Rectal smooth muscle tissue (tissue), 1 donor: ENCODE data around the gene ORC3.

Experiments
- H3K27ac ChIP-seq: one replicate; pipeline ENCODE4 v1.7.0; 2013; ENCODE audit warnings: low read depth, low read length, inconsistent platforms
- H3K27me3 ChIP-seq: one replicate; pipeline ENCODE4 v1.7.0; 2013; ENCODE audit warnings: low read length; ENCODE audit not compliant: control insufficient read depth, insufficient read depth
- H3K36me3 ChIP-seq: one replicate; pipeline ENCODE4 v1.7.0; 2013; ENCODE audit warnings: low read length; ENCODE audit not compliant: control insufficient read depth, insufficient read depth
- H3K4me1 ChIP-seq: one replicate; pipeline ENCODE4 v1.7.0; 2013; ENCODE audit warnings: low read length; ENCODE audit not compliant: control insufficient read depth, insufficient read depth
- H3K4me3 ChIP-seq: one replicate; pipeline ENCODE4 v1.7.0; 2013; ENCODE audit warnings: low read length
- H3K9ac ChIP-seq: one replicate; pipeline ENCODE4 v1.7.0; 2013; ENCODE audit warnings: low read length

ORC3 gene

GRCh38 chr6:87572883-87573282 lies 17.1 kb upstream of the ORC3 start:
- Histone ChIP-seq H3K4me3 (no peak overlapping the region), H3K9ac (no peak overlapping the region), H3K27ac (no peak overlapping the region), H3K27me3 (no peaks in the 10 kb centered on the region), H3K4me1 (peaks cover 7% of the 10 kb centered on the region), H3K36me3 (no peaks in the 10 kb centered on the region)

GRCh38 chr6:87573307-87574024 lies 16.5 kb upstream of the ORC3 start:
- Histone ChIP-seq H3K27me3 (no peaks in the 10 kb centered on the region), H3K4me1 (peaks cover 7% of the 10 kb centered on the region), H3K36me3 (no peaks in the 10 kb centered on the region), H3K9ac (no peak overlapping the region), H3K27ac (no peak overlapping the region), H3K4me3 (no peak overlapping the region)

- Histone ChIP-seq H3K4me3 (no peak overlapping the region), H3K9ac (no peak overlapping the region)
These were observed 15.6 kb upstream of the ORC3 start for GRCh38 chr6:87574237-87574804.

GRCh38 chr6:87575423-87575822 lies 14.5 kb upstream of the ORC3 start:
- Histone ChIP-seq H3K27ac (no peak overlapping the region), H3K9ac (no peak overlapping the region), H3K36me3 (no peaks in the 10 kb centered on the region)

More at GRCh38 chr6:87574237-87574804, 15.6 kb upstream of the ORC3 start:
- Histone ChIP-seq H3K27me3 (no peaks in the 10 kb centered on the region), H3K4me1 (peaks cover 7% of the 10 kb centered on the region), H3K27ac (no peak overlapping the region), H3K36me3 (no peaks in the 10 kb centered on the region)

GRCh38 chr6:87583822-87584221 lies 6.1 kb upstream of the ORC3 start:
- Histone ChIP-seq H3K4me1 (peaks cover under 1% of the 10 kb centered on the region), H3K9ac (no peak overlapping the region), H3K4me3 (no peak overlapping the region), H3K27me3 (no peaks in the 10 kb centered on the region), H3K36me3 (peaks cover 3% of the 10 kb centered on the region), H3K27ac (no peak overlapping the region)

More at GRCh38 chr6:87575423-87575822, 14.5 kb upstream of the ORC3 start:
- H3K27me3 ChIP-seq, result no peaks in the 10 kb centered on the region
- no peak overlapping the region for H3K4me3 ChIP-seq
- H3K4me1 ChIP-seq, result peaks cover 7% of the 10 kb centered on the region

GRCh38 chr6:87586371-87587077 lies 3.4 kb upstream of the ORC3 start:
- Histone ChIP-seq H3K36me3 (peaks cover 3% of the 10 kb centered on the region), H3K27me3 (no peaks in the 10 kb centered on the region), H3K4me3 (no peak overlapping the region), H3K27ac (no peak overlapping the region), H3K9ac (no peak overlapping the region), H3K4me1 (peaks cover 11% of the 10 kb centered on the region)

- H3K27me3 ChIP-seq, result no peaks in the 10 kb centered on the region
- H3K9ac ChIP-seq, result peak overlapping the region; percentile 79
- no peak overlapping the region for H3K27ac ChIP-seq
- peaks cover 11% of the 10 kb centered on the region for H3K4me1 ChIP-seq
- peak overlapping the region; percentile 91 for H3K4me3 ChIP-seq
- H3K36me3 ChIP-seq, result no peaks in the 10 kb centered on the region
These were observed 1.1 kb upstream of the ORC3 start for GRCh38 chr6:87588756-87589407.

- peak overlapping the region; percentile 79 for H3K9ac ChIP-seq
- H3K4me3 ChIP-seq, result peak overlapping the region; percentile 91
- H3K27me3 ChIP-seq, result no peaks in the 10 kb centered on the region
- H3K27ac ChIP-seq, result peak overlapping the region; percentile 76
- no peaks in the 10 kb centered on the region for H3K36me3 ChIP-seq
- peaks cover 11% of the 10 kb centered on the region for H3K4me1 ChIP-seq
These were observed 514 bp downstream of the ORC3 start for GRCh38 chr6:87590417-87590880.

GRCh38 chr6:87590990-87591389 lies 1.1 kb downstream of the ORC3 start:
- H3K27ac ChIP-seq, result no peak overlapping the region
- H3K4me1 ChIP-seq, result peaks cover 11% of the 10 kb centered on the region
- peak overlapping the region; percentile 91 for H3K4me3 ChIP-seq
- no peak overlapping the region for H3K9ac ChIP-seq
- H3K36me3 ChIP-seq, result no peaks in the 10 kb centered on the region
- H3K27me3 ChIP-seq, result no peaks in the 10 kb centered on the region

GRCh38 chr6:87600576-87600975 lies 10.6 kb downstream of the ORC3 start:
- H3K36me3 ChIP-seq, result no peaks in the 10 kb centered on the region
- no peaks in the 10 kb centered on the region for H3K4me1 ChIP-seq
- H3K27ac ChIP-seq, result no peak overlapping the region
- H3K4me3 ChIP-seq, result no peak overlapping the region
- H3K27me3 ChIP-seq, result no peaks in the 10 kb centered on the region
- no peak overlapping the region for H3K9ac ChIP-seq

- Histone ChIP-seq H3K27me3 (no peaks in the 10 kb centered on the region), H3K27ac (no peak overlapping the region), H3K4me1 (no peaks in the 10 kb centered on the region), H3K9ac (no peak overlapping the region), H3K36me3 (peaks cover 2% of the 10 kb centered on the region), H3K4me3 (no peak overlapping the region)
These were observed 16.3 kb downstream of the ORC3 start for GRCh38 chr6:87606199-87606598.

- Histone ChIP-seq H3K4me1 (no peaks in the 10 kb centered on the region), H3K4me3 (no peak overlapping the region), H3K9ac (no peak overlapping the region), H3K36me3 (peaks cover 5% of the 10 kb centered on the region), H3K27ac (no peak overlapping the region), H3K27me3 (no peaks in the 10 kb centered on the region)
These were observed 18.9 kb downstream of the ORC3 start for GRCh38 chr6:87608802-87609201.
